HUES48 (cell line): Measurements from ENCODE around the gene RAC3.

Experiments used
- H3K27ac ChIP-seq: one replicate; pipeline ENCODE4 v1.7.0; 2013; ENCODE audit warnings: low read depth, low read length, inconsistent platforms
- H3K27me3 ChIP-seq: 2 replicates; pipeline ENCODE4 v1.6.1; 2013; ENCODE audit warnings: mild to moderate bottlenecking, low read length; ENCODE audit not compliant: control insufficient read depth, insufficient read depth
- H3K36me3 ChIP-seq: 2 replicates; pipeline ENCODE4 v1.6.1; 2013; ENCODE audit warnings: low read length; ENCODE audit not compliant: control insufficient read depth, insufficient read depth
- H3K4me1 ChIP-seq: 2 replicates; pipeline ENCODE4 v1.6.1; 2013; ENCODE audit warnings: mild to moderate bottlenecking, low read length; ENCODE audit not compliant: control insufficient read depth, insufficient read depth
- H3K4me3 ChIP-seq: 2 replicates; pipeline ENCODE4 v1.5.1; 2013; ENCODE audit warnings: mild to moderate bottlenecking, low read depth, low read length
- H3K9ac ChIP-seq: 2 replicates; pipeline ENCODE4 v1.6.1; 2013; ENCODE audit warnings: mild to moderate bottlenecking, low read depth, low read length, moderate library complexity
- H3K9me3 ChIP-seq: 2 replicates; pipeline ENCODE4 v1.6.1; 2013; ENCODE audit warnings: low read length; ENCODE audit not compliant: control insufficient read depth, insufficient read depth

RAC3 gene

DNA sequence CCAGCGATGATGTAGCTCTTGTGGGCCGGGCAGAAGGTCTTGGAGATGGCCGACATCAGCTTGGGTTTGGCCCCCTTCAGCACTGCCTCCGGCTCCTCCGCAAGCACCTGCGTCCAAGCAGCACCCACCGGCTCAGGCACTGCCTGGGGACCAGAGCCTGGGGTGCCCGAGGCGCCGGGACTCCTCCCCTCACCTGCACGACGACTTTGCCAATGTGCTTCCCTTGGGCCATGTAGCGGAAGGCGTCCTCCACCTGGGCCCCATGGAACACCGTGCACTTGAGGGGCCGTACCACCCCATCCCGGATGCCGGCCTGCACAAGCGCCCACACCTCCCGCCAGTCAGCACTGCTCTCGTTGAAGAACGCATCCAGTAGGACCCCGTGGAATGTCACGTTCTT, 51.5 kb downstream of the RAC3 start:
- no peaks in the 10 kb centered on the region for H3K27me3 ChIP-seq
- no peaks in the 10 kb centered on the region for H3K4me1 ChIP-seq
- H3K27ac ChIP-seq: no peak overlapping the region
- no peak overlapping the region for H3K9ac ChIP-seq
- peaks cover 94% of the 10 kb centered on the region for H3K36me3 ChIP-seq
- no peak overlapping the region for H3K4me3 ChIP-seq
- H3K9me3 ChIP-seq: no peaks in the 10 kb centered on the region
